Measurements from ENCODE around the gene GGA3.

The GGA3 gene

GRCh38 chr17:75271955-75272847 is 10.8 kb upstream of the GGA3 start:
- in situ Hi-C loops (cut with HindIII; ENCODE audit: low sequenced_read_pairs): no loop called here
- peak overlapping the region; percentile 83 for H3K4me3 ChIP-seq (ENCODE audit: low read depth, low read length)
- DNase-seq (ENCODE audit: low read depth): no peak
- TF ChIP-seq, protein P1, sequence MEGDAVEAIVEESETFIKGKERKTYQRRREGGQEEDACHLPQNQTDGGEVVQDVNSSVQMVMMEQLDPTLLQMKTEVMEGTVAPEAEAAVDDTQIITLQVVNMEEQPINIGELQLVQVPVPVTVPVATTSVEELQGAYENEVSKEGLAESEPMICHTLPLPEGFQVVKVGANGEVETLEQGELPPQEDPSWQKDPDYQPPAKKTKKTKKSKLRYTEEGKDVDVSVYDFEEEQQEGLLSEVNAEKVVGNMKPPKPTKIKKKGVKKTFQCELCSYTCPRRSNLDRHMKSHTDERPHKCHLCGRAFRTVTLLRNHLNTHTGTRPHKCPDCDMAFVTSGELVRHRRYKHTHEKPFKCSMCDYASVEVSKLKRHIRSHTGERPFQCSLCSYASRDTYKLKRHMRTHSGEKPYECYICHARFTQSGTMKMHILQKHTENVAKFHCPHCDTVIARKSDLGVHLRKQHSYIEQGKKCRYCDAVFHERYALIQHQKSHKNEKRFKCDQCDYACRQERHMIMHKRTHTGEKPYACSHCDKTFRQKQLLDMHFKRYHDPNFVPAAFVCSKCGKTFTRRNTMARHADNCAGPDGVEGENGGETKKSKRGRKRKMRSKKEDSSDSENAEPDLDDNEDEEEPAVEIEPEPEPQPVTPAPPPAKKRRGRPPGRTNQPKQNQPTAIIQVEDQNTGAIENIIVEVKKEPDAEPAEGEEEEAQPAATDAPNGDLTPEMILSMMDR (IDR thresholded peaks at IDR 0.05; ENCODE audit: low read depth, low read length, missing control alignments): no peak

- TF ChIP-seq, protein P1 (IDR thresholded peaks at IDR 0.05; ENCODE audit: low read depth, low read length, missing control alignments): peak; percentile 45
- no peak for DNase-seq (ENCODE audit: low read depth)
- in situ Hi-C loops (cut with HindIII; ENCODE audit: low sequenced_read_pairs): no loop called here
- H3K4me3 ChIP-seq (ENCODE audit: low read depth, low read length): peak overlapping the region; percentile 83
These were observed 10.0 kb upstream of the GGA3 start for GRCh38 chr17:75271233-75271954.

DNA sequence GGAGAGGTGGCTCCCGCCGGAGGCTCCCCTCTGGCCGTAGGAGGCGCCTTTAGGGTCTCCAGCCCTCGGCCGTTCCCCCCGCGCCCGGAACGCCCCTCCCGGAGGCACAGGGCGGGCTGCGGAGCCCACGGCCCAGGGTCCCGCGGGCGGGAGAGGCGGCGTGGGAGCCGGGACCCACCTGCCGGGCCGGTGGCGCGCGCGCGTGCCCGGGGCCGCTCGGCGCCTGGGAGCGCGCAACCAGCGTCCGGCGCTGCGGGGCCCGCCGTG is 9.5 kb upstream of the GGA3 start, which contains the start of gene MIF4GD:
Gene MIF4GD (minus strand): TSS at position 266 of the 267 bp plus-strand sequence. CDS start 1,036 bp downstream, outside the sequence.
- in situ Hi-C loops (cut with HindIII; ENCODE audit: low sequenced_read_pairs): no loop called here
- no peak for DNase-seq (ENCODE audit: low read depth)
- peak within 1 kb of the TSS; percentile 83 for H3K4me3 ChIP-seq (ENCODE audit: low read depth, low read length)
- TF ChIP-seq, protein P1 (IDR thresholded peaks at IDR 0.05; ENCODE audit: low read depth, low read length, missing control alignments): no peak

- no peak for DNase-seq (ENCODE audit: low read depth)
- TF ChIP-seq, protein P1 (IDR thresholded peaks at IDR 0.05; ENCODE audit: low read depth, low read length, missing control alignments): peak; percentile 3
- peak overlapping the region; percentile 83 for H3K4me3 ChIP-seq (ENCODE audit: low read depth, low read length)
- in situ Hi-C loops (cut with HindIII; ENCODE audit: low sequenced_read_pairs): no loop called here
These were observed 9.0 kb upstream of the GGA3 start for GRCh38 chr17:75270218-75270965.

- peak overlapping the region; percentile 83 for H3K4me3 ChIP-seq (ENCODE audit: low read depth, low read length)
- TF ChIP-seq, protein P1 (IDR thresholded peaks at IDR 0.05; ENCODE audit: low read depth, low read length, missing control alignments): no peak
- in situ Hi-C loops (cut with HindIII; ENCODE audit: low sequenced_read_pairs): no loop called here
- DNase-seq (ENCODE audit: low read depth): no peak
These were observed 8.4 kb upstream of the GGA3 start for GRCh38 chr17:75269844-75270217.

Measured in astrocyte of the cerebellum (primary cell).